ENCODE data around the gene AHRR. TPM values are rescaled to one million over a fixed set of nuclear protein-coding genes. Genes with fewer than 3 reads are reported as not detected.
A peak's percentile ranks its signal among the peaks of the same experiment; 100 is the strongest.

AHRR gene
- total RNA-seq, 2 donors from 2014 or later = 0.26 to 0.33 TPM

- Histone ChIP-seq H3K27me3 (no peaks in the 10 kb centered on the region), H3K36me3 (replicated peaks in 1 of 2; ENCODE audit: insufficient read depth in 1 of 2, low read depth in 2 of 2) (peaks cover 0 to 3% of the 10 kb centered on the region in 2 donors), H3K4me1 (peaks cover 27% of the 10 kb centered on the region), H3K4me3 (no peak overlapping the region), H3K27ac (no peak overlapping the region), H3K9me3 (no peaks in the 10 kb centered on the region)
- 92% methylated on average over 18 to 19 of the region's 19 CpGs for WGBS, 2 donors
- TF ChIP-seq POLR2A (IDR thresholded peaks at IDR 0.05) = no peak
- no peak for TF ChIP-seq CTCF (IDR thresholded peaks at IDR 0.05)
- intact Hi-C loops (cut with DNase I) = loop anchor here (10.0 kb wide), 1 partner anchor 135 kb away; no protein-coding TSS in a partner anchor
- DNase-seq (peak in 1 of 4 donors; percentile 10), ATAC-seq (no peak)
Observed at GRCh38 chr5:469752-470483, 148.4 kb downstream of the AHRR start.

GRCh38 chr5:470961-471749 is 149.6 kb downstream of the AHRR start:
- Histone ChIP-seq H3K4me1 (peaks cover 38% of the 10 kb centered on the region), H3K36me3 (replicated peaks in 1 of 2; ENCODE audit: insufficient read depth in 1 of 2, low read depth in 2 of 2) (peaks cover 0 to 2% of the 10 kb centered on the region in 2 donors), H3K27ac (no peak overlapping the region), H3K27me3 (peaks cover 0 to 8% of the 10 kb centered on the region in 2 donors), H3K4me3 (no peak overlapping the region), H3K9me3 (no peaks in the 10 kb centered on the region)
- ATAC-seq = no peak
- 85% methylated on average over 24 to 31 of the region's 31 CpGs for WGBS, 2 donors
- intact Hi-C loops (cut with DNase I) = loop anchor here (10.0 kb wide), 1 partner anchor 134 kb away; no protein-coding TSS in a partner anchor
- TF ChIP-seq POLR2A (IDR thresholded peaks at IDR 0.05) = no peak
- TF ChIP-seq CTCF (IDR thresholded peaks at IDR 0.05) = no peak
- DNase-seq = peak in 1 of 4 donors; percentile 18

GRCh38 chr5:471750-472058 is 150.2 kb downstream of the AHRR start:
- H3K36me3 ChIP-seq (replicated peaks in 1 of 2; ENCODE audit: insufficient read depth in 1 of 2, low read depth in 2 of 2) = peaks cover 0 to 2% of the 10 kb centered on the region in 2 donors
- H3K27ac ChIP-seq = peak overlapping the region in 2 of 4 donors; percentile 81 to 86
- no peaks in the 10 kb centered on the region for H3K9me3 ChIP-seq
- intact Hi-C loops (cut with DNase I) = loop anchor here (10.0 kb wide), 1 partner anchor 133 kb away; no protein-coding TSS in a partner anchor
- no peak for DNase-seq
- H3K4me3 ChIP-seq = peak overlapping the region in 1 of 2 donors; percentile 34
- TF ChIP-seq POLR2A (IDR thresholded peaks at IDR 0.05) (no peak), CTCF (IDR thresholded peaks at IDR 0.05) (no peak)
- WGBS, 2 donors = 72 to 82% methylated on average over 6 of the region's 6 CpGs
- H3K27me3 ChIP-seq = peaks cover 0 to 13% of the 10 kb centered on the region in 2 donors
- peaks cover 38% of the 10 kb centered on the region for H3K4me1 ChIP-seq
- ATAC-seq = no peak

GRCh38 chr5:472076-472655 is 150.7 kb downstream of the AHRR start:
- intact Hi-C loops (cut with DNase I) = loop anchor here (10.0 kb wide), 1 partner anchor 133 kb away; no protein-coding TSS in a partner anchor
- Histone ChIP-seq H3K4me3 (peak overlapping the region; percentile 33 to 34), H3K4me1 (peaks cover 38% of the 10 kb centered on the region), H3K27ac (peak overlapping the region; percentile 28 to 86 (median 79)), H3K27me3 (peaks cover 0 to 18% of the 10 kb centered on the region in 2 donors), H3K9me3 (no peaks in the 10 kb centered on the region), H3K36me3 (replicated peaks in 1 of 2; ENCODE audit: insufficient read depth in 1 of 2, low read depth in 2 of 2) (no peaks in the 10 kb centered on the region)
- 9 to 11% methylated on average over 13 to 30 of the region's 30 CpGs for WGBS, 2 donors
- DNase-seq (peak; percentile 33 to 49 (median 40)), ATAC-seq (peak; percentile 16)
- TF ChIP-seq POLR2A (IDR thresholded peaks at IDR 0.05) = no peak
- no peak for TF ChIP-seq CTCF (IDR thresholded peaks at IDR 0.05)
